Sigmoid colon (tissue), 4 donors: ENCODE results near the gene KRTAP12-2.

Experiments
- EP300 ChIP-seq, 4 donors: sonication (generic); formaldehyde crosslinking; IDR thresholded peaks; one replicate each; pipeline ENCODE4 v1.6.1; 2017; ENCODE audit warnings: antibody characterized with exemption in 4 of 4
- POLR2AphosphoS5 ChIP-seq, 4 donors: sonication (generic); formaldehyde crosslinking; IDR thresholded peaks; one replicate each; pipeline ENCODE4 v1.6.1; 2017; ENCODE audit warnings: antibody characterized with exemption in 4 of 4
- TF ChIP-seq, protein P1 (sequence below), 4 experiments: fragments of 450-650 bp in 3 of 4; fragments of 200-600 bp in 1 of 4; IDR thresholded peaks; one replicate each; pipeline ENCODE4 v1.5.1; 2016 to 2019; ENCODE audit warnings: antibody characterized with exemption in 4 of 4, mild to moderate bottlenecking in 3 of 4, moderate library complexity in 2 of 4

GRCh38 chr21:44617071-44617501 lies 49.6 kb downstream of the KRTAP12-2 start:
- TF ChIP-seq, protein P1, sequence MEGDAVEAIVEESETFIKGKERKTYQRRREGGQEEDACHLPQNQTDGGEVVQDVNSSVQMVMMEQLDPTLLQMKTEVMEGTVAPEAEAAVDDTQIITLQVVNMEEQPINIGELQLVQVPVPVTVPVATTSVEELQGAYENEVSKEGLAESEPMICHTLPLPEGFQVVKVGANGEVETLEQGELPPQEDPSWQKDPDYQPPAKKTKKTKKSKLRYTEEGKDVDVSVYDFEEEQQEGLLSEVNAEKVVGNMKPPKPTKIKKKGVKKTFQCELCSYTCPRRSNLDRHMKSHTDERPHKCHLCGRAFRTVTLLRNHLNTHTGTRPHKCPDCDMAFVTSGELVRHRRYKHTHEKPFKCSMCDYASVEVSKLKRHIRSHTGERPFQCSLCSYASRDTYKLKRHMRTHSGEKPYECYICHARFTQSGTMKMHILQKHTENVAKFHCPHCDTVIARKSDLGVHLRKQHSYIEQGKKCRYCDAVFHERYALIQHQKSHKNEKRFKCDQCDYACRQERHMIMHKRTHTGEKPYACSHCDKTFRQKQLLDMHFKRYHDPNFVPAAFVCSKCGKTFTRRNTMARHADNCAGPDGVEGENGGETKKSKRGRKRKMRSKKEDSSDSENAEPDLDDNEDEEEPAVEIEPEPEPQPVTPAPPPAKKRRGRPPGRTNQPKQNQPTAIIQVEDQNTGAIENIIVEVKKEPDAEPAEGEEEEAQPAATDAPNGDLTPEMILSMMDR (IDR thresholded peaks at IDR 0.05), result no peak
- TF ChIP-seq POLR2AphosphoS5 (IDR thresholded peaks at IDR 0.05) (no peak), EP300 (IDR thresholded peaks at IDR 0.05) (no peak)
